ENCODE results near the gene SLC7A8. TPM values are rescaled to one million over a fixed set of nuclear protein-coding genes. Genes with fewer than 3 reads are reported as not detected.

SLC7A8 gene
- polyA plus RNA-seq, 1 donor (not counting 4 experiments of a cell fraction or from before 2014, with no cell fraction given): 29.1 TPM

- H3K27ac ChIP-seq (ENCODE audit: control insufficient read depth, insufficient read depth, low read length): no peak overlapping the region
- peaks cover 15% of the 10 kb centered on the region for H3K4me1 ChIP-seq (ENCODE audit: control insufficient read depth, extremely low read depth, insufficient read depth, low read length)
Observed at GRCh38 chr14:23080474-23080873, 103.0 kb downstream of the SLC7A8 start.

GRCh38 chr14:23079716-23080115 is 103.7 kb downstream of the SLC7A8 start:
- H3K27me3 ChIP-seq (ENCODE audit: control insufficient read depth, extremely low read depth, insufficient read depth, low read length): no peaks in the 10 kb centered on the region
- no peaks in the 10 kb centered on the region for H4K20me1 ChIP-seq (ENCODE audit: control insufficient read depth, extremely low read depth, insufficient read depth, low read length)
- peaks cover 4% of the 10 kb centered on the region for H3K79me2 ChIP-seq (ENCODE audit: control insufficient read depth, insufficient read depth, low read length)
- H3K4me2 ChIP-seq (ENCODE audit: control insufficient read depth, extremely low read depth, insufficient read depth, low read depth, low read length): no peak overlapping the region
- no peak for TF ChIP-seq EZH2 (IDR thresholded peaks at IDR 0.05; ENCODE audit: low read length)
- no peak for TF ChIP-seq CTCF (optimal IDR thresholded peaks at IDR 0.05 in 1 of 3, IDR thresholded peaks at IDR 0.05 in 1 of 3, conservative IDR thresholded peaks at IDR 0.05 in 1 of 3; ENCODE audit: extremely low read depth in 1 of 3, insufficient read depth in 2 of 3, low read length in 3 of 3)
- DNase-seq (ENCODE audit: low read depth, low spot score) (no peak), FAIRE-seq (no peak)
- H3K9ac ChIP-seq (ENCODE audit: control insufficient read depth, extremely low read depth, insufficient read depth, low read length): no peak overlapping the region
- dilution Hi-C loops (cut with MboI; ENCODE audit: extremely low pct_ligation_motif_present, low sequenced_read_pairs): no loop called here
- no peaks in the 10 kb centered on the region for H3K9me1 ChIP-seq (ENCODE audit: control insufficient read depth, extremely low read depth, insufficient read depth, low read length)
- peaks cover 15% of the 10 kb centered on the region for H3K4me1 ChIP-seq (ENCODE audit: control insufficient read depth, extremely low read depth, insufficient read depth, low read length)
- H2AFZ ChIP-seq (ENCODE audit: control insufficient read depth, low read length): no peak overlapping the region
- no peaks in the 10 kb centered on the region for H3K9me3 ChIP-seq (ENCODE audit: control insufficient read depth, low read depth, low read length)
- no peak overlapping the region for H3K27ac ChIP-seq (ENCODE audit: control insufficient read depth, insufficient read depth, low read length)
- no peak overlapping the region for H3K4me3 ChIP-seq (ENCODE audit: control insufficient read depth in 2 of 3, extremely low read depth in 1 of 3, insufficient read depth in 2 of 3, low read depth in 1 of 3, low read length in 3 of 3)
- H3K36me3 ChIP-seq (ENCODE audit: control insufficient read depth in 2 of 2, extremely low read depth in 1 of 2, insufficient read depth in 2 of 2, low read length in 2 of 2): peaks cover 21 to 60% of the 10 kb centered on the region in 2 experiments

More at GRCh38 chr14:23080474-23080873, 103.0 kb downstream of the SLC7A8 start:
- TF ChIP-seq CTCF (optimal IDR thresholded peaks at IDR 0.05 in 1 of 3, IDR thresholded peaks at IDR 0.05 in 1 of 3, conservative IDR thresholded peaks at IDR 0.05 in 1 of 3; ENCODE audit: extremely low read depth in 1 of 3, insufficient read depth in 2 of 3, low read length in 3 of 3): no peak
- no peak for TF ChIP-seq EZH2 (IDR thresholded peaks at IDR 0.05; ENCODE audit: low read length)
- Histone ChIP-seq H3K27me3 (ENCODE audit: control insufficient read depth, extremely low read depth, insufficient read depth, low read length) (no peaks in the 10 kb centered on the region), H3K4me3 (ENCODE audit: control insufficient read depth in 2 of 3, extremely low read depth in 1 of 3, insufficient read depth in 2 of 3, low read depth in 1 of 3, low read length in 3 of 3) (no peak overlapping the region), H3K4me2 (ENCODE audit: control insufficient read depth, extremely low read depth, insufficient read depth, low read depth, low read length) (no peak overlapping the region), H3K79me2 (ENCODE audit: control insufficient read depth, insufficient read depth, low read length) (peaks cover 4% of the 10 kb centered on the region), H2AFZ (ENCODE audit: control insufficient read depth, low read length) (no peak overlapping the region), H3K9ac (ENCODE audit: control insufficient read depth, extremely low read depth, insufficient read depth, low read length) (no peak overlapping the region), H3K9me3 (ENCODE audit: control insufficient read depth, low read depth, low read length) (no peaks in the 10 kb centered on the region), H3K36me3 (ENCODE audit: control insufficient read depth in 2 of 2, extremely low read depth in 1 of 2, insufficient read depth in 2 of 2, low read length in 2 of 2) (peaks cover 21 to 60% of the 10 kb centered on the region in 2 experiments), H3K9me1 (ENCODE audit: control insufficient read depth, extremely low read depth, insufficient read depth, low read length) (no peaks in the 10 kb centered on the region), H4K20me1 (ENCODE audit: control insufficient read depth, extremely low read depth, insufficient read depth, low read length) (no peaks in the 10 kb centered on the region)
- dilution Hi-C loops (cut with MboI; ENCODE audit: extremely low pct_ligation_motif_present, low sequenced_read_pairs): no loop called here
- FAIRE-seq: no peak
- DNase-seq (ENCODE audit: low read depth, low spot score): no peak

Measured in keratinocyte (primary cell).